ENCODE data around the gene CDH4. TPM values are rescaled to one million over a fixed set of nuclear protein-coding genes. Genes with fewer than 3 reads are reported as not detected.

The CDH4 gene
- total RNA-seq, 1 donor from 2014 or later = 12.1 TPM

- FAIRE-seq (peak; percentile 55), DNase-seq (ENCODE audit: low read depth) (no peak)
- Histone ChIP-seq H3K36me3 (ENCODE audit: control insufficient read depth, insufficient read depth, low read length) (no peaks in the 10 kb centered on the region), H3K27me3 (ENCODE audit: control insufficient read depth, insufficient read depth, low read length) (no peaks in the 10 kb centered on the region), H3K4me3 (ENCODE audit: low read depth, low read length) (no peak overlapping the region)
- TF ChIP-seq CTCF (IDR thresholded peaks at IDR 0.05; ENCODE audit: insufficient read depth, low read length, severe bottlenecking) = no peak
Observed at GRCh38 chr20:61739832-61740118, 487.7 kb downstream of the CDH4 start.

- Histone ChIP-seq H3K4me3 (ENCODE audit: low read depth, low read length) (no peak overlapping the region), H3K27me3 (ENCODE audit: control insufficient read depth, insufficient read depth, low read length) (no peaks in the 10 kb centered on the region), H3K36me3 (ENCODE audit: control insufficient read depth, insufficient read depth, low read length) (no peaks in the 10 kb centered on the region)
- TF ChIP-seq CTCF (IDR thresholded peaks at IDR 0.05; ENCODE audit: insufficient read depth, low read length, severe bottlenecking) = no peak
- FAIRE-seq = no peak
- DNase-seq (ENCODE audit: low read depth) = no peak
Observed at GRCh38 chr20:61742097-61742825, 490.2 kb downstream of the CDH4 start.

GRCh38 chr20:61743606-61744005 is 491.5 kb downstream of the CDH4 start:
- Histone ChIP-seq H3K27me3 (ENCODE audit: control insufficient read depth, insufficient read depth, low read length) (no peaks in the 10 kb centered on the region), H3K36me3 (ENCODE audit: control insufficient read depth, insufficient read depth, low read length) (no peaks in the 10 kb centered on the region), H3K4me3 (ENCODE audit: low read depth, low read length) (no peak overlapping the region)
- no peak for FAIRE-seq
- DNase-seq (ENCODE audit: low read depth) = no peak
- no peak for TF ChIP-seq CTCF (IDR thresholded peaks at IDR 0.05; ENCODE audit: insufficient read depth, low read length, severe bottlenecking)

- Histone ChIP-seq H3K36me3 (ENCODE audit: control insufficient read depth, insufficient read depth, low read length) (no peaks in the 10 kb centered on the region), H3K27me3 (ENCODE audit: control insufficient read depth, insufficient read depth, low read length) (no peaks in the 10 kb centered on the region), H3K4me3 (ENCODE audit: low read depth, low read length) (no peak overlapping the region)
- no peak for FAIRE-seq
- TF ChIP-seq CTCF (IDR thresholded peaks at IDR 0.05; ENCODE audit: insufficient read depth, low read length, severe bottlenecking) = no peak
- peak; percentile 17 for DNase-seq (ENCODE audit: low read depth)
Observed at GRCh38 chr20:61744691-61745396, 492.8 kb downstream of the CDH4 start.

- Histone ChIP-seq H3K27me3 (ENCODE audit: control insufficient read depth, insufficient read depth, low read length) (no peaks in the 10 kb centered on the region), H3K36me3 (ENCODE audit: control insufficient read depth, insufficient read depth, low read length) (no peaks in the 10 kb centered on the region), H3K4me3 (ENCODE audit: low read depth, low read length) (no peak overlapping the region)
- no peak for FAIRE-seq
- DNase-seq (ENCODE audit: low read depth) = no peak
- TF ChIP-seq CTCF (IDR thresholded peaks at IDR 0.05; ENCODE audit: insufficient read depth, low read length, severe bottlenecking) = no peak
Observed at GRCh38 chr20:61745397-61746146, 493.5 kb downstream of the CDH4 start.
